HEK293 (cell line): Measurements from ENCODE around the gene CDK11B.

Experiments used
- AEBP2 ChIP-seq: fragments of 450-650 bp; formaldehyde crosslinking; IDR thresholded peaks from 2 replicates; pipeline ENCODE4 v1.5.1; 2016; ENCODE audit warnings: missing biosample characterization, missing genetic modification characterization, borderline replicate concordance
- ELK4 ChIP-seq: IDR thresholded peaks from 2 replicates; pipeline ENCODE4 v1.6.1; 2011; ENCODE audit warnings: mild to moderate bottlenecking, low read depth, low read length, borderline replicate concordance
- HOXC10 ChIP-seq: sonication (generic); formaldehyde crosslinking; IDR thresholded peaks from 2 replicates; pipeline ENCODE4 v1.8.1; 2023; ENCODE audit warnings: mild to moderate bottlenecking, missing genetic modification reagents
- KLF1 ChIP-seq: fragments of 450-650 bp; formaldehyde crosslinking; IDR thresholded peaks from 2 replicates; pipeline ENCODE4 v1.5.1; 2016; ENCODE audit warnings: missing biosample characterization, missing genetic modification characterization
- KLF7 ChIP-seq: fragments of 450-650 bp; formaldehyde crosslinking; IDR thresholded peaks from 2 replicates; pipeline ENCODE4 v1.5.1; 2016; ENCODE audit warnings: missing biosample characterization, missing genetic modification characterization, borderline replicate concordance
- MEIS1 ChIP-seq: sonication (generic); formaldehyde crosslinking; IDR thresholded peaks from 2 replicates; pipeline ENCODE4 v1.8.1; 2022; ENCODE audit warnings: missing genetic modification reagents, mild to moderate bottlenecking, borderline replicate concordance
- PBX3 ChIP-seq: sonication (generic); formaldehyde crosslinking; IDR thresholded peaks from 2 replicates; pipeline ENCODE4 v1.8.1; 2022; ENCODE audit warnings: mild to moderate bottlenecking, moderate library complexity, missing genetic modification reagents
- SCRT2 ChIP-seq: fragments of 450-650 bp; formaldehyde crosslinking; IDR thresholded peaks from 2 replicates; pipeline ENCODE4 v1.5.1; 2016; ENCODE audit warnings: missing biosample characterization, missing genetic modification characterization
- ZBTB8A ChIP-seq: fragments of 450-650 bp; formaldehyde crosslinking; IDR thresholded peaks from 2 replicates; pipeline ENCODE4 v1.5.1; 2016; ENCODE audit warnings: missing biosample characterization, missing genetic modification characterization
- ZNF121 ChIP-seq: fragments of 450-650 bp; formaldehyde crosslinking; IDR thresholded peaks from 2 replicates; pipeline ENCODE4 v1.5.1; 2016; ENCODE audit warnings: missing biosample characterization, missing genetic modification characterization
- ZNF140 ChIP-seq: fragments of 450-650 bp; formaldehyde crosslinking; IDR thresholded peaks from 2 replicates; pipeline ENCODE4 v1.5.1; 2016; ENCODE audit warnings: missing biosample characterization, missing genetic modification characterization
- ZNF18 ChIP-seq: fragments of 450-650 bp; formaldehyde crosslinking; IDR thresholded peaks from 2 replicates; pipeline ENCODE4 v1.5.1; 2016; ENCODE audit warnings: missing biosample characterization, missing genetic modification characterization
- ZNF211 ChIP-seq: fragments of 450-650 bp; formaldehyde crosslinking; IDR thresholded peaks from 2 replicates; pipeline ENCODE4 v1.5.1; 2016; ENCODE audit warnings: low read depth, missing biosample characterization, missing genetic modification characterization
- ZNF23 ChIP-seq: fragments of 450-650 bp; formaldehyde crosslinking; IDR thresholded peaks from 2 replicates; pipeline ENCODE4 v1.5.1; 2016; ENCODE audit warnings: missing biosample characterization, missing genetic modification characterization, borderline replicate concordance
- ZNF274 ChIP-seq, 2 experiments: fragments of 200-500 bp in 1 of 2; fragments of 450-650 bp in 1 of 2; sonication (Bioruptor generic) in 1 of 2; formaldehyde crosslinking in 1 of 2; IDR thresholded peaks; 2 replicates each; pipeline versions ENCODE4 v1.5.1 to v1.6.1; 2014 to 2016; ENCODE audit warnings: borderline replicate concordance in 1 of 2, inconsistent platforms in 1 of 2, low read length in 1 of 2, missing biosample characterization in 1 of 2, missing genetic modification characterization in 1 of 2
- ZNF292 ChIP-seq: fragments of 450-650 bp; formaldehyde crosslinking; IDR thresholded peaks from 2 replicates; pipeline ENCODE4 v1.5.1; 2016; ENCODE audit warnings: low read depth, missing biosample characterization, missing genetic modification characterization, borderline replicate concordance
- ZNF302 ChIP-seq: fragments of 450-650 bp; formaldehyde crosslinking; IDR thresholded peaks from 2 replicates; pipeline ENCODE4 v1.5.1; 2016; ENCODE audit warnings: missing biosample characterization, missing genetic modification characterization, low read depth
- ZNF362 ChIP-seq: fragments of 450-650 bp; formaldehyde crosslinking; IDR thresholded peaks from 2 replicates; pipeline ENCODE4 v1.5.1; 2016; ENCODE audit warnings: missing biosample characterization, missing genetic modification characterization
- ZNF433 ChIP-seq: fragments of 450-650 bp; formaldehyde crosslinking; IDR thresholded peaks from 2 replicates; pipeline ENCODE4 v1.5.1; 2016; ENCODE audit warnings: missing biosample characterization, missing genetic modification characterization, low read depth
- ZNF449 ChIP-seq: fragments of 450-650 bp; formaldehyde crosslinking; IDR thresholded peaks from 2 replicates; pipeline ENCODE4 v1.5.1; 2017; ENCODE audit warnings: missing biosample characterization, mild to moderate bottlenecking, missing genetic modification characterization, moderate library complexity
- ZNF473 ChIP-seq: fragments of 450-650 bp; formaldehyde crosslinking; IDR thresholded peaks from 2 replicates; pipeline ENCODE4 v1.5.1; 2017; ENCODE audit warnings: missing biosample characterization, missing genetic modification characterization
- ZNF488 ChIP-seq: fragments of 450-650 bp; formaldehyde crosslinking; IDR thresholded peaks from 2 replicates; pipeline ENCODE4 v1.5.1; 2016; ENCODE audit warnings: missing biosample characterization, missing genetic modification characterization
- ZNF501 ChIP-seq: fragments of 450-650 bp; formaldehyde crosslinking; IDR thresholded peaks from 2 replicates; pipeline ENCODE4 v1.5.1; 2016; ENCODE audit warnings: missing biosample characterization, missing genetic modification characterization
- ZNF521 ChIP-seq: fragments of 450-650 bp; formaldehyde crosslinking; IDR thresholded peaks from 2 replicates; pipeline ENCODE4 v1.5.1; 2017; ENCODE audit warnings: missing biosample characterization, mild to moderate bottlenecking, missing genetic modification characterization
- ZNF544 ChIP-seq: fragments of 450-650 bp; formaldehyde crosslinking; IDR thresholded peaks from 2 replicates; pipeline ENCODE4 v1.5.0; 2017; ENCODE audit warnings: missing biosample characterization, missing genetic modification characterization
- ZNF585B ChIP-seq: fragments of 450-650 bp; formaldehyde crosslinking; IDR thresholded peaks from 2 replicates; pipeline ENCODE4 v1.5.1; 2016; ENCODE audit warnings: missing biosample characterization, missing genetic modification characterization
- ZNF596 ChIP-seq: fragments of 450-650 bp; IDR thresholded peaks from 2 replicates; pipeline ENCODE4 v1.5.0; 2018; ENCODE audit warnings: missing biosample characterization, mild to moderate bottlenecking, missing genetic modification characterization, moderate library complexity
- ZNF623 ChIP-seq: fragments of 450-650 bp; formaldehyde crosslinking; IDR thresholded peaks from 2 replicates; pipeline ENCODE4 v1.5.1; 2016; ENCODE audit warnings: missing biosample characterization, missing genetic modification characterization
- ZNF707 ChIP-seq: fragments of 450-650 bp; formaldehyde crosslinking; IDR thresholded peaks from 2 replicates; pipeline ENCODE4 v1.5.1; 2016; ENCODE audit warnings: missing biosample characterization, missing genetic modification characterization
- ZXDB ChIP-seq: fragments of 450-650 bp; formaldehyde crosslinking; IDR thresholded peaks from 2 replicates; pipeline ENCODE4 v1.5.1; 2016; ENCODE audit warnings: missing biosample characterization, missing genetic modification characterization

CDK11B gene

GRCh38 chr1:1615256-1616044, 43.4 kb downstream of the CDK11B start, which contains the start of gene MIB2 (continued):
- TF ChIP-seq ZNF292 (tag by site-specific recombination) (no peak), ZNF140 (tag by site-specific recombination) (no peak), AEBP2 (tag by site-specific recombination) (no peak), ZNF433 (tag by site-specific recombination) (no peak), ZXDB (tag by site-specific recombination) (peak; percentile 92), ZNF623 (no peak), ZNF18 (tag by site-specific recombination) (no peak), SCRT2 (no peak), KLF7 (tag by site-specific recombination) (peak; percentile 79; the same call in 1 of the 2 replicates), ZNF501 (tag by site-specific recombination) (peak; percentile 92), ZNF121 (tag by site-specific recombination) (no peak), ZNF488 (tag by site-specific recombination) (no peak), ZNF473 (tag by site-specific recombination) (no peak), ZNF211 (tag by site-specific recombination) (no peak), ZNF23 (no peak), ZNF544 (tag by site-specific recombination) (no peak), ZNF521 (no peak), ZNF585B (tag by site-specific recombination) (no peak; the same call in 1 of the 2 replicates), HOXC10 (CRISPR knock-in tag) (no peak), ZNF449 (tag by site-specific recombination) (0 out of 2 replicates have a peak, but pooled peaks have one; percentile 12), KLF1 (tag by site-specific recombination) (peak; percentile 81), ZNF362 (tag by site-specific recombination) (no peak), ZNF596 (tag by site-specific recombination) (no peak), ZNF274 (IDR thresholded peaks at IDR 0.05; ENCODE audit: low read length) (no peak), ZNF274 (tag by site-specific recombination; IDR thresholded peaks at IDR 0.05; ENCODE audit: borderline replicate concordance) (no peak), ZNF302 (tag by site-specific recombination) (no peak), ELK4 (no peak), MEIS1 (CRISPR knock-in tag) (no peak), ZNF707 (tag by site-specific recombination) (0 out of 2 replicates have a peak, but pooled peaks have one; percentile 31), ZBTB8A (tag by site-specific recombination) (peak; percentile 93), PBX3 (CRISPR knock-in tag) (peak; percentile 74; the same call in 1 of the 2 replicates)
